RPMI8226 (cell line): ENCODE measurements around the gene SUV39H1.

Source experiments
- DNase-seq: peaks from one replicate; pipeline ENCODE4 v3.0.0-alpha.2; 2015

Gene SUV39H1

DNA sequence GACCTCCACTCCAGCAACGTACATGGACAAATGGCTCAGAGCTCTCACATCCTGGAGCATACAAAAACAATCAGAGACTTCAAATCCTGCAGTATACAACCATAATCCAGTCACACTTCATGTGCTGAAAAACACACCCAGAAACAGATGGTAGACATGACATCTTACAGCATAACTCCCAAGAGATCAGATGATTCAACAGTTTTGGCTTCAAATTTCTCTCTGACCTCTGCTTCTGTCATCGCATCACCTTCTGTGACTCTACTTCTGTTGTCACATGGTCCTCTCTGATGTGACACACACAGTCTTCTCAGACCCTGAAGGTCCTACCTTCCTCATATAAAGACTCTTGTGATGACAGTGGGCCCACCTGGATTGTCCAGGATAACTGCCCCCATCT lies 18.5 kb downstream of the SUV39H1 start:
- no peak for DNase-seq

DNA sequence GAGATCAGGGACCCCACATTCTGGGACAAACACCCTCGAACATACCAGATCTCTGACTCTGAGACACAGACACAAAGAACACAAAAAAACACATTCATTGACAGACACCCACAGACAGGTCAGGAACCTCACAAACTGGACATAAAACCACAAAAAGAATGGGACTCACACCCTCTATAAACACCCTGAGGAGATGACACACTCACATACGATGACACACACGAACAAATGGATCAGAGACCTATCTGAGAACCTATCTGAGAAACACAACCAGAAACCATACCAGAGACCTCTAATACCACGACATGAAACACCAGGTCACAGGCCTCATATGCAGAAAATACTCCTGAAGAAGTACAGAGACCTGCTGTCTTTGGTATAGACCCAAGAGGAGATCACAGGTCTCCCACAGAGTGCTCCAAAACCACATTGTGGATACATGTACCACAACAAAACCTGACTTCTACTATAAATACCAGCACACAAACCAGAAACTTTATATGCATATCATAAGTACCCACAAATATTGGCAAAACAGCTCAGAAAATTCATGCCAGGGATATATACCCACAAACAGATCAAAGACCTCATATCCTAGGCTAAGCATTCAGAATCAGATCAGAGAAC lies 19.5 kb downstream of the SUV39H1 start:
- no peak for DNase-seq

DNA sequence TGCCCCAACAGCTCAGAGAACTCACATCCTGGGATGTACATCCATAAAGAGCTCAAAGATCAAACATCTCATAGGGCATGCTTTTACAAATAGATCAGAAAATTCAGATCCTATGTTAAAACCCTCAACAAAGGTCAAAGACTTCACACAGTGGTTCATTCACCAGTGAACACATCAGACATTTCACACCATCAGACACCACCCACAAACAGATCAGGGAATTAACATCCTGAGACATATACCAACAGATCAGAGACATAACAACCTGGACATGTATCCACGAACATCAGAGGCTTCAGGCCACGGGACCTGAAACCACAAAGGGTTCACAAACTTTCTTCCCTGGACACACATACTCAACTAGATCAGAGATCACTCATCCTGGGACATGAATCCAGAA lies 23.4 kb downstream of the SUV39H1 start:
- DNase-seq, result no peak

DNA sequence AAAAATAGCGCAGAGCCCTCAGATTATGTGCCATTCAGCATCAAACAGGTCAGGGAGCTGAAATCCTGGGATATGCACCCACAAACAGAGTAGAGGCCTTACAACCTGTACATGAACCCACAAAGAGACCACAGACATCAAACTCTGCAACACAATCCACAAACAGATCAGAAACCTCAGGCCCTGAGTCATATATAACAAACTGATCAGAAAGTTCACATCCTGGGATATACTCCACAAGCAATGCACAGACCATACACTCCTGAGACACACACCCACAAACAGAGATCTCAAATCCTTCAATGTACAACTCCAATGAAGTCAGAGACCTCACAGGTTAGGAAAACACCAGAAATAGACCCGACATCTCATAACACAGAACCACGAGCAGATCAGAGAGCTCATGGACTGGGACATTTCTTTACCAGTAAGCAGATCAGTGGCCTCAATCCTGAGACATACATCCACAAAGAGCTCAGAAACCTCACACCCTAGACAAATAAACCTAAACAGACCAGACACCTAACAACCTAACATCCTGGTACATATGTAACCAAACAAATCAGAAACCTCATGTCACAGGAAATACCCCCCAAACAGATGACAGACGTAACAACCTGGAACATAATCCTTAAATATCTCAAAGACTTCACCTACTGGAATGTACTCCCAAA lies 24.2 kb downstream of the SUV39H1 start:
- no peak for DNase-seq

DNA sequence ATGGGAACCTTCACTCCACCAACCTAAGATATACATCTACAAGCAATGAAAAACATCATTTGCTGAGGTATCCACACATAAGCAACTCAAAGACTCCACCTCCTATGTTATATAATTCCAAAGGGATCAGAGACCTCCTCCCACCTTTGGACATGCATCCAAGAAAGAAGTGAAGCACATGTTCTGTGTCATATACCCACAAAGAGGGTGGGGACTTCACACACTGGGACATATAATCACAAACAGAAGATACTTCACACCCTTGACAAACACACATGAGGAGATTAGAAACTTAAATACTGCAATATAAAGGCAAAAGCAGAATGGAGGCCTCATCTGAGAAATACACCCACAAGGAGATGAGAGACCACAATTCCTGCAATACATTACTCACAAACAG lies 25.4 kb downstream of the SUV39H1 start:
- no peak for DNase-seq

DNA sequence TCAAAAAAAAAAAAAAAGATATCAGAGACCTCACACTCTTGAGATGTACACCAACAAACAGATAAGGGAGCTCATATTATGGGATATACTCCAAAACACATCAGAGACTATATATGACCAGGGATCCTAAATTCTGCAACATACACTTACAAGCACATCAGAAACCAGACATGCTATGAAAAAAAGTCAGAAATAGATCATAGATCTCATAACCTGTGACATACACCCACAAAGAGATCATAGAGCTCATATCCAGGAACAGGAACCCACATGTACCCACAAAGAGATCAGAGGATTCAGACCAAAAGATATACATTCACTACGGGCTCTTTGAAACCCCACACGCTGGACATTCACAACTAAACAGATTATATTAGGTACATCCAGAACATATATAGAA lies 30.1 kb downstream of the SUV39H1 start:
- no peak for DNase-seq

DNA sequence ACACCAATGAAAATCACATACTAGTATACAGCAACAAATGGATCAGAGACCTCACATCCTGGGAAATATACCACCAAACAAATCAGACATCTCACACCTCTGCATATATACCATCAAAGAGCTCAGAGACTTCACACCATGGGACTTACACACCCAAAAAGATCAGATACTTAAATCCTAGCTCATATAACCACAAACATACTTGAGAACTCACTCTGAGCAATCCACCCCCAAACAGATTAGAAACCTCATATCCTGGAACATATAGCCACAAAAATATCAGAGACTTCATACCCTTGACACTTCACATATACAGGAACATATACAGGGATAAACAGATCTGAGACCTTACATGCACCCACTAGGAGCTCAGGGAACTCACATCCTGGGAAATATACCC lies 32.1 kb downstream of the SUV39H1 start:
- no peak for DNase-seq

DNA sequence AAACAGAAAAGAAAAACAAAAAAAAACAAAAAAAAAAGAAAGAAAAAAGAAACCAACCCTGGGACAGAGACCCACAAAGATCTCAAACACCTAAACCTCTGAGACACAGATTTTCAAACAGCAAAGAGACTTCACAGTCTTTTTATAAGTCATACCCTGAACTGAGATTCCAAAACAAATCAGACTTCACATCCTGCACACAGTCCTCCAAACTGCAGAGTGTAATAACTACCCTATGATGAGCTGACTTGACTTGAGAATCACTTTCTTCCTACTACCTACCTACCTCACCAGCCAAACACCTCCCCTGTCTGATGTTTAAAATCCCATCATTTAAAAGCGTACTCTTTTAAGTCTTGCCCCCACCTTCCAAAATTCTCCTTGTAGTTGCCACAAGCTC lies 39.8 kb downstream of the SUV39H1 start:
- DNase-seq, result no peak

DNA sequence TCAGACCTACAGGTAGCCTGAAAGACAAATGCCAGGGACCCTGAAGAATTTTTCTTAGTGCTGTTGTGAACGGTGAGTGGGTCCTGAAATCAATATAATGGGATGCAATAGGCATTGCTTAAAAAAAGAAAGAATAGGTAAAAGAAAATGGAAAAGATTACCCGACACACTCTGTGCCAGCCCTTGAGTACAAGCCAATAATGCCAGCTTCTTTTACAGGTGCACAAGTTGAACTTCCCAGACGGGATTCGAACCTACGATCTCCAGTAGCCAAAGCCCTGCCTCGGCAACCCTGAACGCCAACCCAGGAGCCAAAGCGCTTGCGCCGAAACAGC lies 40.3 kb downstream of the SUV39H1 start:
- DNase-seq, result no peak

DNA sequence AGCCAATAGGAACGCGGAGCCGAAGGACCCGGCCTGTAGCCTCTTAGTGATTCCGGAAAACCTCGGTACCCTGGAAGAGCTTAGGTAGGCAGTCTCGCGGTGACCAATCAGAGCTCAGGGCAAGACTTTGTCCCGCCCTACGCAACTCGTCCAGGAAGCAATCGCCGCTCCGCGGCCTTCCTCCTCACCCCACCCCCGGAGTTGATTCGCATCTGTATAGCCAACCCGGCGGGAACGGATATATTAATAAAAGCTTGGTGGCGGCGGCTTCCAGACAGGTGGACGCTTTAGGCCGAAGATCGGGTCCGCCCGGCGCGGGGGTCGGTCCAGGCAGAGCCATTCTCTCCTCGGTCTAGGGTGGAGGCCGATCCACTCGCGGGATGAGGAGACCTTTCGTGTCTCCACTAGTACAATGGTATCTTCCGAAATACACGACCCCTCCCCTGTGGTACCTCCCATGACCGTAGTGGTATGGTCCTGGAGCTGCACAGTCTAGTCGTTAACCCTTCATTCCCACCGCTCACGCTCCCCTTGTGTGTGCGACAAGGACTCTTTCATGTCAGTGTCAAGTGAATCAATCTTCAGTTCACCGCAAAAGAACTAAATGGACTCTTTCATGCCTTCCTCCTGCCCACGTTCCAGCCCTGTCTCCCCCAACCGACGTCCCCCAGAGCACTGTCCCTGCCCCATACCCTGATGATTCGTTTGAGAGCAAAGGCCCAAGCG lies 40.8 kb downstream of the SUV39H1 start:
- DNase-seq, result peak; percentile 96

DNA sequence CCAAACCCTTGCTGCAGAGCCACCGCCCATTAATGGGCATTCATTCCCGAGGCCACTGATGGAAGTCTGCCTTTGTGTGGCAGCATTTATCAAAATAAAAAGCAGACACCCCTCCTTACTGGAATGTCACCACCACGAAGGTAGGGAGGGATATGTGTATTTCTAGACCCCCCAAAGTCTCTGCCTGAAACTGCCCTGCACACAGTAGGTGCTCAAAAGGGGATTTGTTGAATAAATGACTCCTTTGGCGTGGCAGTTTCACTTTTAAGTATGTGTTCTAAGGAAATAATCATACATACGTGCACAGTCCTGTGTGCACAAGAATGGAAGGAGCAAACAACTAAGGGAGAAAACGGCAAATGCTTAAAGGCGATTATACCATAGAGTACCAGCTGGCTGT lies 41.4 kb downstream of the SUV39H1 start:
- no peak for DNase-seq

DNA sequence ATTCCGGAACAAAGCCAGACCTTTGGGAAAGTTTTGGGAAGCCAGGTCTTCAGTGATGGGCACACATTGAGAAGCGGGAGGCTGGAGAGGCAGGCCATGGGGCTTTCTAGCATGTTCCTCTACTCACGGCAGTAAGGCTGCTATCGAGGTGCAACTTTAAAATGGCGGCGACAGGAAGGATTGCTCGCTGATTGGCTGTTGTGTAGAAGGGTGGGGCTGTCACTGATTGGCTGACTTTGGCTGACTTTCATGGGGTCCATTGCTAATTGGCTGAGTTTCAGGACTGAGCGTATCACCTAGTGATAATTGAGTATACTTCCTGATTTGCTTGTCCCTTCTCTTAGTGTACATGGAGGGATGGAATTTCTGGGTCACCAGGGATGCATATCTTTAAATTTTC lies 45.3 kb downstream of the SUV39H1 start:
- DNase-seq, result no peak

DNA sequence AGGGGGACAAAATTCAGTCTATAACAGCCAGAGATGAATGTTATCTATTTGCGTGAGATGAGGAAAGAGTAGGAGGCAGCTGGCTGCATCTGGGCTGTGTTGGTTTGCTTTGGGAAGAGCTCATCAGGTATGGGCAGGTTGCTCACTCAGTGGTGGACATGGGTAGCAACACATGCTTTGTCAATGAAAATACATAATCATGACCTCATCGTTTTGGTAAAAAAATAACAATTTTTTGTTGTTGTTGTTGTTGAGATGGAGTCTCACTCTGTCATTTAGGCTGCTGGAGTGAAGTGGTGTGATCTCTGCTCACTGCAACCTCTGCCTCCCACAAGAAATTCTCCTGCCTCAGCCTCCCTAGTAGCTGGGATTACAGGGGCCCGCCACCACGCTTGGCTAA lies 48.7 kb downstream of the SUV39H1 start:
- DNase-seq, result no peak

DNA sequence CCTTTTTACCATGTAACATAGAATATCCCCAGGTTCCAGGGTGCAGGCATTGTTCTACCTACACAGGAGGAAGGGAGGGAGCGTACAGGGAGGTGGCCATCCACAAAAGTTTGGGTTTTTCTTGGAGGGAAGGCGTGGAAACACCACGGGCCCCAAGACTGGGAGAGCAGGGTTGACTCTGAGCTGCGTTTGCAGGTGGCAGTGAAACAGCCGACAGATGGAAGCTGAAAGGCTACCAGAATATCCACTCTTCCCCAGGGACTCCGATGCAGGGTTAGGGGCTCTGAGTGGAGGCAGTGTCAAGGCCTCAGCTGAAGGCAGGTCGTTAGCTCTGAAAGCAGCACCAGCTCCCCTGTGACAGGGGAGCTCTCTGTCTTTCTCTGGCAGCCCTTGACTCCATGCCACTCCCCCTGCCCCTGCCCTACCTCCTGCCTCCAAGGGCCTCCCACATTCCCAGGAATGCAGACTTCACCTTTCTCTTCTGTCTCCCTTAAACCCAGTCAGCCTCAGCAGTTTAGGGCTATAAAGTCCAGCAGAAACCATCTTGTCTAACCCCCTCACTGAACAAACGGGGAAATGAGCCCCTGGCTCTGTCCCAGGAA lies 51.0 kb downstream of the SUV39H1 start:
- DNase-seq, result no peak

DNA sequence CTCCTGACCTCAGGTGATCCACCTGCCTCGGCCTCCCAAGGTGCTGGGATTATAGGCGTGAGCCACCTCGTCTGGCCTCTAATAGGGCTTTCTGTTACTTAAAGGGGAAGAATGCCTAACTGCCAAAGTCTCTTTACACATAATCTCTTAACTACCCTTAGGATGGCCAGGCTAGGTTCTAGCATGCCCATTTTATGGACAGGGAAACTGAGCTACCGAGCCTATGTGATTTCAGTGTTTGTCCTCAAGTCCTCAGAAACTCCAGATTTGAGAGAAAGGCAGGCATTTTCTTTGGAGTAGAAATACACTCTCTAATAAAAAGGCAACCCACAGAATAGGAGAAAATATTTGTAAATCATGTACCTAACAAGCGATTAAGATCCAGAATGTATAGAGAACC lies 52.6 kb downstream of the SUV39H1 start:
- DNase-seq, result no peak

DNA sequence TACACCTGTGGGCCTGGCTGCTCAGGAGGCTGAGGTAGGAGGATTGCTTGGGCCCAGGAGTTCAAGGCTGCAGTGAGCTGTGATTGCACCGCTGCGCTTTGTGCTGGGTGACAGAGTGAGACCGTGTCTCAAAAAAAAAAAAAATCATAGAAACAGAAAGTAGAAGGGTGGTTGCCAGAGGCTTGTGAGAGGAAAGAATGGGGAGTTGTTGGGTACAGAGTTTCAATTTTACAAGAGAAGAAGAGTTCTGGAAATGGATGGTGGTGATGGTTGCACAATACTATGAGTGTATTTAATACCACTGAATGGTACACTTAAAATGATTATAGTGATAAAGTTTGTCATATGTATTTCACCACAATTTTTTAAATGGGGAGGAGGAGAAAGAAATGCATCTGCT lies 54.8 kb downstream of the SUV39H1 start:
- DNase-seq, result no peak

DNA sequence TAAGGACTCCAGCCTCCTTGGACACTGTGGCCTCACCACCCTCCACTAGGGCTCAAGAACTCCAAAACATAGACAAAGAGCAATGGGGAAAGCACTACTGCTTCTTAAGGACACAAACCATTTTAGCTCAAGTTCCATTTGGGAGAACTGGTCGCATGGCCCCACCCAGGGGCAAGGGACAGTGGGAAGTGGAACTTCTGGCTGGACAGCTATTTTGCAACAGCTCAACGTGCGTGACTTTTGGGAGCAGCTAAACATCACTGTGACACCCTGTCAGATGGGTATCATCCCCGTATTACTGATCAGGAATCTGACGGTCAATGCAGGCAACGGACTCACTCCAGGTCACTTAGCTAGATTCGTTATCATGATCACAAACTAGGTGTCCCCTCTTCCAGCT lies 56.0 kb downstream of the SUV39H1 start:
- no peak for DNase-seq

DNA sequence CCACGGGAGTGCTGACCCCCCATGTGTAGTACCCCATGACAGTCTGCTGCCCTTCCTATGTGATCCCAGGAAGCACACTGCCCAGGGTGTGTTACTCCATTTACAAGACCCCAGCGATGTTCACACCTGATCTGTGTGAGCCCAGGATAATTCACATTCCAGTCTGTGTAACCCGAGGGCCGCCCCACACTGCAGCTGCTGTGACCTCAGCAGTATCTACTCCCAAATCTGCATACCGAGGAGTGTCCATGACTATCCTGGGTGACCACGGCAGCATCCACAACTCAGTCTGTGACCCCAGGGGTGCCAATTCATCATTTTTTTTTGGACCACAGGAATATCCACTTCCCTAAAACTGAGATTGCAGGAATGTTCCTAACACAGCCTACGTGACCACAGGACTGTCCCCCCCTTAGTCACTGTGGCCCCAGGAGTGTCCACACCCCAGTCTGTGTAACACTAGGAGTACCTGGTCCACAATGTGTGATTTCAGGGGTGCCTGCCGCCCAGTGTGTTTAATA lies 57.2 kb downstream of the SUV39H1 start:
- no peak for DNase-seq

DNA sequence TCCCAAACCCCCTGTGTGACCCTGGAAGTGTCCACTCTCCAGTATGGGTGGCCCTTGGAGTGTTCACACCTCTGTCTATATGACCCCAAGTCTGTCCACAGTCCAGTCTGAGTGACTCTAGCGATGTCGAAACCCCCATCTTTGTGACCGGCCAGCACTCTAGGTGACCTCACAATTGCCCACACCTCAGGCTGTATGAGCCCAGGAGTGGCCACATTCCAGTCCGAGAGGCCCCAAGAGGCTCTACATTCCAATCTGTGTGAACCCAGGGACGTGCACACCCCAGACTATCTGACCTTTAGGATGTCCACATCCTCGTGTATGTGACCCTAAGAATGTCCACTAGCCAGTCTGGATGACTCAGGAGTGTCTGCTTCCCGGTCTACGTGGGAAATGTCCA lies 57.7 kb downstream of the SUV39H1 start:
- DNase-seq, result no peak
